ENCODE data around the gene TRA2B. TPM values are rescaled to one million over a fixed set of nuclear protein-coding genes. Genes with fewer than 3 reads are reported as not detected.
A peak's percentile ranks its signal among the peaks of the same experiment; 100 is the strongest.

The TRA2B gene
- total RNA-seq, 1 donor from 2014 or later: 42.7 TPM

DNA sequence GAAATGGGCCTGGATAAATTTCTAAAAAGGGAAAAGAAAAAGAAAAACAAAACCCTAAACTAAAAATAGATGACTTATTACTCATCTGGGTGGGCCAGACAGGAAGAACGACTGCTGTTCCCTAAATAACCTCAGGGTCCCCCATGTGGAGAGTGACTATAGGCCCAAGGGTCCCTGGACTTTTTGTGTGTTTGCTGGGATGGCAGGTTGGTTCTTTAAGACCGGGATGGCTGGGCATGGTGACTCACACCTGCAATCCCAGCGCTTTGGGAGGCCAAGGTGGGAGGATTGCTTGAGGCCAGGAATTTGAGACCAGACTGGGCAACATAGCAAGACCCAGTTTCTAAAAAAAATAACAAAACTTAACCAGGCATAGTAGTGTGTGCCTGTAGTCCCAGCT, 43.8 kb upstream of the TRA2B start:
- H3K27me3 ChIP-seq (ENCODE audit: low read depth): peaks cover 15% of the 10 kb centered on the region
- no peak for TF ChIP-seq CTCF (IDR thresholded peaks at IDR 0.05; ENCODE audit: borderline replicate concordance)
- no peaks in the 10 kb centered on the region for H3K36me3 ChIP-seq
- no peak overlapping the region for H3K27ac ChIP-seq (replicated peaks)
- H3K4me1 ChIP-seq: peaks cover 8% of the 10 kb centered on the region
- no peak for DNase-seq
- no peaks in the 10 kb centered on the region for H3K9me3 ChIP-seq (replicated peaks)
- no peak overlapping the region for H3K4me3 ChIP-seq
- intact Hi-C loops (cut with micrococcal nuclease): loop anchor here (5.0 to 10.0 kb wide), 2 partner anchors 263 to 561 kb away; partner anchors contain the start of gene CRYGS

- H3K27ac ChIP-seq (replicated peaks): no peak overlapping the region
- DNase-seq: no peak
- peaks cover 14% of the 10 kb centered on the region for H3K27me3 ChIP-seq (ENCODE audit: low read depth)
- no peaks in the 10 kb centered on the region for H3K36me3 ChIP-seq
- no peak overlapping the region for H3K4me3 ChIP-seq
- H3K9me3 ChIP-seq (replicated peaks): no peaks in the 10 kb centered on the region
- intact Hi-C loops (cut with micrococcal nuclease): loop anchor here (5.0 to 10.0 kb wide), 2 partner anchors 265 to 563 kb away; partner anchors contain the start of gene CRYGS
- H3K4me1 ChIP-seq: peaks cover 8% of the 10 kb centered on the region
- no peak for TF ChIP-seq CTCF (IDR thresholded peaks at IDR 0.05; ENCODE audit: borderline replicate concordance)
Measured at GRCh38 chr3:185979721-185980121, 41.9 kb upstream of the TRA2B start.

DNA sequence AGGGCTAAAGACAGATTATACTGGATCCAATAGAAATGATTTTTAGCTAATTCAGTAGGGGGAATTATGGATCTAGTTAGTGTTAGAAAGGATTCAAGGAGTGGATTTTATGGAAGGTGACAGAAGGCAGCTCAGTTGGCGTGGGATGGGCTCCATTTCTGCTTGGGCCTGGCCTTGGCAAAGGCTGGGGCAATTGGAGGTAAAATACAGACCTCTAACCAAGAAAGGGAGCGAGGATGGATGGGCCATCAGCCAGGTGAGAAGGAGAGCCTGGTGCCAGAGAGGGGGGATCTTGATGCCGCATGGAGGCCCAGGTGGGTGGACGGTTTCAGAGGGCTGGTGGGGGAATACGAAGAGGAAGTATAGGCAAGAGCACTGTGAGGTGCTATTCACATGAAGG, 40.7 kb upstream of the TRA2B start:
- intact Hi-C loops (cut with micrococcal nuclease): no loop called here
- H3K9me3 ChIP-seq (replicated peaks): no peaks in the 10 kb centered on the region
- TF ChIP-seq CTCF (IDR thresholded peaks at IDR 0.05; ENCODE audit: borderline replicate concordance): no peak

GRCh38 chr3:185977679-185978040, 39.8 kb upstream of the TRA2B start:
- H3K4me3 ChIP-seq: no peak overlapping the region
- DNase-seq: no peak
- no peak overlapping the region for H3K27ac ChIP-seq (replicated peaks)
- no peaks in the 10 kb centered on the region for H3K36me3 ChIP-seq
- H3K9me3 ChIP-seq (replicated peaks): no peaks in the 10 kb centered on the region
- intact Hi-C loops (cut with micrococcal nuclease): no loop called here
- no peaks in the 10 kb centered on the region for H3K27me3 ChIP-seq (ENCODE audit: low read depth)
- TF ChIP-seq CTCF (IDR thresholded peaks at IDR 0.05; ENCODE audit: borderline replicate concordance): peak; percentile 18
- no peaks in the 10 kb centered on the region for H3K4me1 ChIP-seq

More for the DNA sequence above, 40.7 kb upstream of the TRA2B start:
- H3K4me1 ChIP-seq: peaks cover 2% of the 10 kb centered on the region
- peaks cover 5% of the 10 kb centered on the region for H3K27me3 ChIP-seq (ENCODE audit: low read depth)
- no peak for DNase-seq
- no peak overlapping the region for H3K27ac ChIP-seq (replicated peaks)
- H3K4me3 ChIP-seq: no peak overlapping the region
- no peaks in the 10 kb centered on the region for H3K36me3 ChIP-seq

GRCh38 chr3:185976977-185977678, 39.3 kb upstream of the TRA2B start:
- intact Hi-C loops (cut with micrococcal nuclease): no loop called here

More at GRCh38 chr3:185976977-185977678, 39.3 kb upstream of the TRA2B start:
- Histone ChIP-seq H3K27ac (replicated peaks) (no peak overlapping the region), H3K27me3 (ENCODE audit: low read depth) (no peaks in the 10 kb centered on the region), H3K4me1 (no peaks in the 10 kb centered on the region), H3K4me3 (no peak overlapping the region), H3K36me3 (no peaks in the 10 kb centered on the region), H3K9me3 (replicated peaks) (no peaks in the 10 kb centered on the region)
- DNase-seq: peak; percentile 81
- TF ChIP-seq CTCF (IDR thresholded peaks at IDR 0.05; ENCODE audit: borderline replicate concordance): peak; percentile 90
